Epithelial cell of prostate (primary cell): ENCODE results near the gene GJB3.
"Not testable (repeated sequence)": the region's sequence is repeated elsewhere in the genome, so short reads cannot be mapped to it uniquely, and the experiment has no call there.

Experiments
- DNase-seq: peaks from one replicate; pipeline ENCODE4 v3.0.0-alpha.2; 2011; ENCODE audit warnings: low read depth, low spot score
- H3K27ac ChIP-seq: fragments of 450-650 bp; 2 replicates; pipeline ENCODE4 v1.5.1; 2017; ENCODE audit warnings: mild to moderate bottlenecking

GJB3 gene

GRCh38 chr1:34816778-34817177 lies 35.8 kb downstream of the GJB3 start:
- H3K27ac ChIP-seq = no peak overlapping the region
- no peak for DNase-seq

- not testable (repeated sequence) for DNase-seq, H3K27ac ChIP-seq
These were observed 37.8 kb downstream of the GJB3 start for GRCh38 chr1:34818862-34819261.

- no peak overlapping the region for H3K27ac ChIP-seq
- no peak for DNase-seq
These were observed 41.2 kb downstream of the GJB3 start for GRCh38 chr1:34822202-34822601.

- no peak for DNase-seq
- no peak overlapping the region for H3K27ac ChIP-seq
These were observed 43.9 kb downstream of the GJB3 start for GRCh38 chr1:34824817-34825454.

GRCh38 chr1:34825455-34826091 lies 44.6 kb downstream of the GJB3 start:
- H3K27ac ChIP-seq = no peak overlapping the region
- DNase-seq = no peak

GRCh38 chr1:34827341-34827941 lies 46.4 kb downstream of the GJB3 start:
- H3K27ac ChIP-seq = no peak overlapping the region
- DNase-seq = no peak

GRCh38 chr1:34828611-34829010 lies 47.6 kb downstream of the GJB3 start:
- no peak for DNase-seq
- no peak overlapping the region for H3K27ac ChIP-seq

- DNase-seq = no peak
These were observed 48.2 kb downstream of the GJB3 start for GRCh38 chr1:34829250-34829649.

GRCh38 chr1:34831721-34832246 lies 50.8 kb downstream of the GJB3 start:
- no peak overlapping the region for H3K27ac ChIP-seq
- no peak for DNase-seq

More at GRCh38 chr1:34829250-34829649, 48.2 kb downstream of the GJB3 start:
- H3K27ac ChIP-seq = no peak overlapping the region

GRCh38 chr1:34833711-34834110 lies 52.7 kb downstream of the GJB3 start:
- H3K27ac ChIP-seq = no peak overlapping the region
- no peak for DNase-seq
